GM19452 (cell line): ENCODE data around the gene RLBP1.
"Not testable (repeated sequence)": the region's sequence is repeated elsewhere in the genome, so short reads cannot be mapped to it uniquely, and the experiment has no call there.

Experiments used
- ATAC-seq: cut with Tn5 transposase; IDR thresholded peaks from one replicate; pipeline ENCODE4 v1.9.1; 2021; ENCODE audit not compliant: unreplicated experiment

RLBP1 gene

GRCh38 chr15:89221543-89221942 lies at the start of gene RLBP1:
Gene RLBP1 (minus strand): TSS chr15:89221579. CDS start chr15:89218975, 2,604 bp downstream.
- ATAC-seq = no peak

- ATAC-seq = not testable (repeated sequence)
Measured at GRCh38 chr15:89250142-89250541, 28.8 kb upstream of the RLBP1 start.

GRCh38 chr15:89248584-89248983 lies 27.2 kb upstream of the RLBP1 start:
- no peak for ATAC-seq

- ATAC-seq = no peak
Measured at GRCh38 chr15:89247446-89247845, 26.1 kb upstream of the RLBP1 start.

- peak; percentile 12 for ATAC-seq
Measured at GRCh38 chr15:89244574-89244903, 23.2 kb upstream of the RLBP1 start.

GRCh38 chr15:89243691-89244573 lies 22.6 kb upstream of the RLBP1 start, which contains the start of gene FANCI:
Gene FANCI (plus strand): TSS chr15:89243979. CDS start chr15:89247648, 3,669 bp downstream.
- ATAC-seq = peak; percentile 95

GRCh38 chr15:89243046-89243690 lies 21.8 kb upstream of the RLBP1 start:
- ATAC-seq = no peak

- ATAC-seq = not testable (repeated sequence)
Measured at GRCh38 chr15:89239883-89240810, 18.8 kb upstream of the RLBP1 start.

- no peak for ATAC-seq
Measured at GRCh38 chr15:89231832-89232231, 10.5 kb upstream of the RLBP1 start.

- no peak for ATAC-seq
Measured at GRCh38 chr15:89230277-89230676, 8.9 kb upstream of the RLBP1 start.

- no peak for ATAC-seq
Measured at GRCh38 chr15:89227425-89227824, 6.0 kb upstream of the RLBP1 start.

- no peak for ATAC-seq
Measured at GRCh38 chr15:89226359-89227221, 5.2 kb upstream of the RLBP1 start.

- no peak for ATAC-seq
Measured at GRCh38 chr15:89225588-89225987, 4.2 kb upstream of the RLBP1 start.

- ATAC-seq = no peak
Measured at GRCh38 chr15:89218531-89218930, 2.8 kb downstream of the RLBP1 start.

GRCh38 chr15:89217686-89218376 lies 3.5 kb downstream of the RLBP1 start:
- ATAC-seq = no peak

- no peak for ATAC-seq
Measured at GRCh38 chr15:89217031-89217430, 4.3 kb downstream of the RLBP1 start.

- ATAC-seq = no peak
Measured at GRCh38 chr15:89215627-89216026, 5.8 kb downstream of the RLBP1 start.

GRCh38 chr15:89211678-89212170 lies 9.7 kb downstream of the RLBP1 start:
- ATAC-seq = no peak

GRCh38 chr15:89209057-89209456 lies 12.3 kb downstream of the RLBP1 start:
- no peak for ATAC-seq
